DND-41 (cell line): Measurements from ENCODE around the gene VIPR1.

Experiments used
- ATAC-seq: fragments of 200-7000 bp; cut with Tn5 transposase; 3 replicates; pipeline ENCODE4 v1.9.1; 2021; ENCODE audit warnings: low read depth; ENCODE audit not compliant: insufficient read depth
- DNase-seq: peaks from one replicate; pipeline ENCODE4 v3.0.0-alpha.2; 2020
- H2AFZ ChIP-seq: 2 replicates; pipeline ENCODE4 v1.6.0; 2012; ENCODE audit warnings: low read depth, low read length
- H3K27ac ChIP-seq: 2 replicates; pipeline ENCODE4 v1.5.1; 2012; ENCODE audit warnings: low read length, inconsistent platforms
- H3K27me3 ChIP-seq: fragments of 200-600 bp; sonication (generic); 2 replicates; pipeline ENCODE4 v1.6.0; 2012; ENCODE audit warnings: low read length, mild to moderate bottlenecking, inconsistent platforms; ENCODE audit not compliant: insufficient read depth, poor library complexity
- H3K36me3 ChIP-seq: 2 replicates; pipeline ENCODE4 v1.5.1; 2012; ENCODE audit warnings: low read length, inconsistent platforms; ENCODE audit not compliant: insufficient read depth
- H3K4me1 ChIP-seq: 2 replicates; pipeline ENCODE4 v1.5.1; 2012; ENCODE audit warnings: mild to moderate bottlenecking, low read length; ENCODE audit not compliant: insufficient read depth
- H3K4me2 ChIP-seq: 2 replicates; pipeline ENCODE4 v1.6.0; 2012; ENCODE audit warnings: mild to moderate bottlenecking, moderate library complexity, low read length, inconsistent platforms; ENCODE audit not compliant: insufficient read depth
- H3K4me3 ChIP-seq, 2 experiments: fragments of 200-600 bp in 1 of 2; shearing (Covaris generic) in 1 of 2; 2 replicates each; pipeline ENCODE4 v1.5.1; 2012 to 2016; ENCODE audit warnings: inconsistent platforms in 2 of 2, low read length in 2 of 2, mild to moderate bottlenecking in 2 of 2, low read depth in 1 of 2, moderate library complexity in 1 of 2
- H3K79me2 ChIP-seq: 2 replicates; pipeline ENCODE4 v1.6.0; 2012; ENCODE audit warnings: low read length, inconsistent platforms; ENCODE audit not compliant: insufficient read depth
- H3K9ac ChIP-seq: 2 replicates; pipeline ENCODE4 v1.6.0; 2012; ENCODE audit warnings: low read depth, mild to moderate bottlenecking, inconsistent platforms, low read length, moderate library complexity
- H3K9me3 ChIP-seq: 2 replicates; pipeline ENCODE4 v1.5.1; 2012; ENCODE audit warnings: low read length, moderate library complexity, mild to moderate bottlenecking, inconsistent platforms; ENCODE audit not compliant: insufficient read depth, severe bottlenecking
- H4K20me1 ChIP-seq: 2 replicates; pipeline ENCODE4 v1.6.0; 2012; ENCODE audit warnings: low read length; ENCODE audit not compliant: insufficient read depth
- CTCF ChIP-seq: IDR thresholded peaks from 2 replicates; pipeline ENCODE4 v1.5.1; 2012; ENCODE audit warnings: borderline replicate concordance, low read length, moderate library complexity, mild to moderate bottlenecking; ENCODE audit not compliant: poor library complexity, severe bottlenecking; ENCODE audit errors: extremely low read depth
- EZH2 ChIP-seq: IDR thresholded peaks from 3 replicates; pipeline ENCODE4 v1.6.1; 2012; ENCODE audit warnings: borderline replicate concordance, low read depth, mild to moderate bottlenecking, moderate library complexity, low read length, inconsistent platforms; ENCODE audit not compliant: severe bottlenecking

Gene VIPR1

DNA sequence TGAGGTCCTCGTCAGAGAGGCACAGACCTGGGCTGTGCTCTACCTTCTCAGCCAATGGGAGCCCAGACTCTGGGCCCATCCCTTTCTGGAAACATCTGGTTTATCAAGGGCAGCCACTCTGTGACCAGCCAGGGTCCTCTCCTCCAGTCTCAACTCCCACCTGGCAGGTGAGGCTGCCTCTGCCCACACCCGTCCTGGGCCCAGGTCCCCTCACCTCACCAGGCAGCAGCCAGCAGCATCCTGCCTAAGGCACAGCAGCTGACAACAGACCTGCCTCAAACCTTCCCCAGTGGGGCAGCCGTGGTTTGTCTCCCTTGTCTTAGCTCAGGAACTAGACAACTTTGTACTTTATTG lies 8.7 kb upstream of the VIPR1 start:
- Histone ChIP-seq H3K4me2 (no peak overlapping the region), H3K27ac (no peak overlapping the region), H3K4me3 (no peak overlapping the region), H3K36me3 (no peaks in the 10 kb centered on the region), H3K79me2 (no peaks in the 10 kb centered on the region), H3K9ac (no peak overlapping the region), H3K27me3 (no peaks in the 10 kb centered on the region), H4K20me1 (no peaks in the 10 kb centered on the region), H2AFZ (no peak overlapping the region), H3K4me1 (no peaks in the 10 kb centered on the region), H3K9me3 (no peaks in the 10 kb centered on the region)
- ATAC-seq: no peak
- DNase-seq: no peak
- no peak for TF ChIP-seq EZH2
- no peak for TF ChIP-seq CTCF

DNA sequence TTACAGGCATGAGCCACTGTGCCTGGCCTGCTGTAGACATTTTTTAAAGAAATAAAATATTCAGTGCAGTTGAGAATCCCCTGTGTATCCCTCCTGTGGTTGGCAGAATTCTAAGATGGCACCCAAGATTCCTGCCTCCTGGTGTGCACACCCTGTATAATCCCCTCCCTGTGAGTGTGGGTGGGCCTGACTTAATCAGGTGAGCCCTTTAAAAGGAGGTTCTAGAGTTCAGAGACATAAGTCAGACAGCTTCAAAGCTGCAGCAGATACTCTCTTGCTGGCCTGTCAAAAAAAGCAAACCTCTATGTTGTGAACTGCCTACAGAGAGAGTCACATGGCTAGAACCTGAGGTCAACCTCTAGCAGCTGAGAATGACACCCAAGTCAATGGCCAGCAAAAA lies 7.0 kb upstream of the VIPR1 start:
- Histone ChIP-seq H3K9ac (no peak overlapping the region), H3K4me3 (no peak overlapping the region), H4K20me1 (no peaks in the 10 kb centered on the region), H3K79me2 (no peaks in the 10 kb centered on the region), H3K27me3 (no peaks in the 10 kb centered on the region), H3K4me1 (no peaks in the 10 kb centered on the region), H3K27ac (no peak overlapping the region), H3K9me3 (no peaks in the 10 kb centered on the region), H3K36me3 (no peaks in the 10 kb centered on the region), H2AFZ (no peak overlapping the region), H3K4me2 (no peak overlapping the region)
- DNase-seq (no peak), ATAC-seq (no peak)
- no peak for TF ChIP-seq CTCF
- TF ChIP-seq EZH2: no peak

GRCh38 chr3:42497009-42497731 lies 5.3 kb upstream of the VIPR1 start:
- ATAC-seq: no peak

More at GRCh38 chr3:42497009-42497731, 5.3 kb upstream of the VIPR1 start:
- Histone ChIP-seq H3K4me2 (no peak overlapping the region), H3K9me3 (no peaks in the 10 kb centered on the region), H2AFZ (no peak overlapping the region), H3K9ac (no peak overlapping the region), H3K27me3 (no peaks in the 10 kb centered on the region), H3K4me3 (no peak overlapping the region), H3K27ac (no peak overlapping the region), H4K20me1 (no peaks in the 10 kb centered on the region), H3K79me2 (no peaks in the 10 kb centered on the region), H3K36me3 (no peaks in the 10 kb centered on the region), H3K4me1 (no peaks in the 10 kb centered on the region)
- TF ChIP-seq EZH2 (no peak), CTCF (no peak)
- no peak for DNase-seq
